IMR-90 (cell line): ENCODE data around the gene NR1I3. TPM values are rescaled to one million over a fixed set of nuclear protein-coding genes. Genes with fewer than 3 reads are reported as not detected.

ENCODE experiments used
- ATAC-seq: fragments of 200-7000 bp; cut with Tn5 transposase; 2 replicates; pipeline ENCODE4 v1.9.1; 2020; ENCODE audit warnings: low read depth, mild to moderate bottlenecking, moderate library complexity
- BruUV-seq: library from RNA; stranded (reverse); fragments of 400-500 nt; replicated peaks from 2 replicates; lab custom pipeline; 2021; lab: Mats Ljungman, UMichigan
- CTCF ChIA-PET: fragments of 300-600 bp; formaldehyde crosslinking; extraction: SDS; loops from one replicate; lab custom pipeline; 2021; ENCODE audit warnings: antibody characterized with exemption; lab: Yijun Ruan, JAX
- POLR2A ChIA-PET: fragments of 300-600 bp; sonication (Branson Sonifier 250); formaldehyde crosslinking; loops from one replicate; lab custom pipeline; 2022; ENCODE audit warnings: antibody characterized with exemption; ENCODE audit not compliant: unreplicated experiment; lab: Charles Lee
- DNase-seq: peaks from one replicate; pipeline ENCODE4 v3.0.0; 2013
- H2AFZ ChIP-seq: replicated peaks from 2 replicates; pipeline ENCODE3; 2013; ENCODE audit warnings: low read length, mild to moderate bottlenecking; ENCODE audit not compliant: poor library complexity
- H2AK5ac ChIP-seq: 2 replicates; pipeline ENCODE4 v1.6.1; 2013; ENCODE audit warnings: low read depth, low read length, inconsistent platforms
- H2AK9ac ChIP-seq: replicated peaks from 2 replicates; pipeline ENCODE3; 2013; ENCODE audit warnings: mild to moderate bottlenecking, low read depth, low read length, moderate library complexity; ENCODE audit not compliant: poor library complexity
- H2BK120ac ChIP-seq: 2 replicates; pipeline ENCODE4 v1.6.1; 2013; ENCODE audit warnings: low read depth, low read length, inconsistent platforms
- H2BK15ac ChIP-seq: 3 replicates; pipeline ENCODE4 v1.6.1; 2013; ENCODE audit warnings: low read depth, low read length, inconsistent platforms
- H2BK20ac ChIP-seq: 2 replicates; pipeline ENCODE4 v1.6.1; 2013; ENCODE audit warnings: low read depth, mild to moderate bottlenecking, inconsistent platforms, low read length, moderate library complexity
- H2BK5ac ChIP-seq: 2 replicates; pipeline ENCODE4 v1.6.1; 2013; ENCODE audit warnings: mild to moderate bottlenecking, low read depth, low read length, inconsistent platforms; ENCODE audit not compliant: poor library complexity, severe bottlenecking
- H3K14ac ChIP-seq: replicated peaks from 2 replicates; pipeline ENCODE4 v1.6.1; 2013; ENCODE audit warnings: low read depth, low read length, inconsistent platforms
- H3K18ac ChIP-seq: 2 replicates; pipeline ENCODE4 v1.6.1; 2013; ENCODE audit warnings: low read depth, low read length, control low read depth
- H3K23ac ChIP-seq: 2 replicates; pipeline ENCODE4 v1.6.1; 2013; ENCODE audit warnings: low read depth, low read length, inconsistent platforms
- H3K27ac ChIP-seq: 2 replicates; pipeline ENCODE4 v1.5.1; 2013; ENCODE audit warnings: mild to moderate bottlenecking, control low read depth, low read length; ENCODE audit not compliant: insufficient read depth
- H3K27me3 ChIP-seq: 2 replicates; pipeline ENCODE4 v1.6.1; 2013; ENCODE audit warnings: low read length; ENCODE audit not compliant: control insufficient read depth, insufficient read depth
- H3K36me3 ChIP-seq: 2 replicates; pipeline ENCODE4 v1.6.1; 2013; ENCODE audit warnings: low read length, mixed read lengths; ENCODE audit not compliant: control insufficient read depth, insufficient read depth
- H3K4ac ChIP-seq: 2 replicates; pipeline ENCODE4 v1.6.1; 2013; ENCODE audit warnings: low read depth, low read length, inconsistent platforms
- H3K4me1 ChIP-seq: 2 replicates; pipeline ENCODE4 v1.6.1; 2013; ENCODE audit warnings: low read length, mixed read lengths; ENCODE audit not compliant: control insufficient read depth, insufficient read depth
- H3K4me2 ChIP-seq: 2 replicates; pipeline ENCODE4 v1.6.1; 2013; ENCODE audit warnings: low read depth, mild to moderate bottlenecking, control low read depth, low read length, moderate library complexity
- H3K4me3 ChIP-seq: 2 replicates; pipeline ENCODE4 v1.5.1; 2013; ENCODE audit warnings: low read depth, mild to moderate bottlenecking, control low read depth, low read length, moderate library complexity; ENCODE audit not compliant: insufficient read depth
- H3K56ac ChIP-seq: 2 replicates; pipeline ENCODE4 v1.6.1; 2013; ENCODE audit warnings: low read length, inconsistent platforms; ENCODE audit not compliant: insufficient read depth; ENCODE audit errors: extremely low read depth
- H3K79me1 ChIP-seq, 2 experiments: 2 replicates each; pipeline ENCODE4 v1.6.1; 2013; ENCODE audit warnings: low read length in 2 of 2, inconsistent platforms in 1 of 2, low read depth in 1 of 2
- H3K9ac ChIP-seq: 2 replicates; pipeline ENCODE4 v1.6.1; 2013; ENCODE audit warnings: low read depth, low read length, control low read depth
- H3K9me1 ChIP-seq: 2 replicates; pipeline ENCODE4 v1.6.1; 2013; ENCODE audit warnings: low read length, inconsistent platforms; ENCODE audit not compliant: insufficient read depth
- H3K9me3 ChIP-seq: 2 replicates; pipeline ENCODE4 v1.6.1; 2013; ENCODE audit warnings: low read length; ENCODE audit not compliant: control insufficient read depth, insufficient read depth
- H4K20me1 ChIP-seq: 2 replicates; pipeline ENCODE4 v1.6.1; 2013; ENCODE audit warnings: low read length, inconsistent platforms; ENCODE audit not compliant: insufficient read depth
- H4K5ac ChIP-seq: 2 replicates; pipeline ENCODE4 v1.6.1; 2013; ENCODE audit warnings: mild to moderate bottlenecking, low read depth, low read length, control low read depth
- H4K8ac ChIP-seq, 2 experiments: 2 replicates each; pipeline ENCODE4 v1.6.1; 2013; ENCODE audit warnings: low read depth in 2 of 2, low read length in 2 of 2, control low read depth in 1 of 2, inconsistent platforms in 1 of 2
- H4K91ac ChIP-seq: 2 replicates; pipeline ENCODE4 v1.6.1; 2013; ENCODE audit warnings: low read depth, low read length, inconsistent platforms; ENCODE audit not compliant: insufficient read depth
- BHLHE40 ChIP-seq: fragments of 150-350 bp; IDR thresholded peaks from 2 replicates; pipeline ENCODE4 v1.6.1; 2016; ENCODE audit warnings: mild to moderate bottlenecking, low read depth, low read length
- CEBPB ChIP-seq: IDR thresholded peaks from 2 replicates; pipeline ENCODE4 v1.6.1; 2012; ENCODE audit warnings: low read depth, low read length, improper control_type of control experiment
- CHD1 ChIP-seq: IDR thresholded peaks from 2 replicates; pipeline ENCODE4 v1.6.1; 2012; ENCODE audit warnings: low read depth, low read length, improper control_type of control experiment
- FOS ChIP-seq: fragments of 150-350 bp; IDR thresholded peaks from 2 replicates; pipeline ENCODE4 v1.6.1; 2016; ENCODE audit warnings: low read depth, low read length
- MAFK ChIP-seq: IDR thresholded peaks from 2 replicates; pipeline ENCODE4 v1.6.1; 2012; ENCODE audit warnings: low read depth, low read length, improper control_type of control experiment
- MAZ ChIP-seq: IDR thresholded peaks from 2 replicates; pipeline ENCODE4 v1.6.1; 2012; ENCODE audit warnings: low read depth, mild to moderate bottlenecking, low read length, improper control_type of control experiment, moderate library complexity, borderline replicate concordance
- MXI1 ChIP-seq: IDR thresholded peaks from 2 replicates; pipeline ENCODE4 v1.6.1; 2012; ENCODE audit warnings: low read depth, mild to moderate bottlenecking, low read length, moderate library complexity, borderline replicate concordance
- NFE2L2 ChIP-seq: fragments of 150-350 bp; IDR thresholded peaks from 2 replicates; pipeline ENCODE4 v1.6.1; 2016; ENCODE audit warnings: low read depth, mild to moderate bottlenecking, low read length
- POLR2A ChIP-seq: IDR thresholded peaks from 2 replicates; pipeline ENCODE4 v1.6.1; 2012; ENCODE audit warnings: mild to moderate bottlenecking, low read depth, low read length
- RAD21 ChIP-seq: IDR thresholded peaks from 2 replicates; pipeline ENCODE4 v1.6.1; 2012; ENCODE audit warnings: low read length, improper control_type of control experiment
- RCOR1 ChIP-seq: IDR thresholded peaks from 2 replicates; pipeline ENCODE4 v1.6.1; 2012; ENCODE audit warnings: mild to moderate bottlenecking, low read length, improper control_type of control experiment; ENCODE audit not compliant: insufficient replicate concordance
- RFX5 ChIP-seq: IDR thresholded peaks from 2 replicates; pipeline ENCODE4 v1.8.0; 2012; ENCODE audit warnings: low read depth, mild to moderate bottlenecking, low read length, moderate library complexity
- SMC3 ChIP-seq: fragments of 150-350 bp; IDR thresholded peaks from 2 replicates; pipeline ENCODE4 v1.6.1; 2016; ENCODE audit warnings: low read depth, mild to moderate bottlenecking, antibody characterized with exemption, low read length, moderate library complexity
- WGBS, 2 experiments: methylation state at CpG; one replicate each; pipeline versions ENCODE4 v1.1.5 to v1.1.7; 2013; ENCODE audit warnings: missing lambda C conversion rate in 2 of 2; ENCODE audit not compliant: insufficient read length in 1 of 2; ENCODE audit errors: extremely low coverage in 2 of 2; 5-methylcytosine and 5-hydroxymethylcytosine counted together
- dilution Hi-C: fragments of 300-500 bp; cut with HindIII; formaldehyde crosslinking; loops from one replicate; pipeline ENCODE4 v1.14.3; 2018; ENCODE audit warnings: low sequenced_read_pairs; ENCODE audit not compliant: unreplicated experiment
- in situ Hi-C: fragments of 300-500 bp; cut with MboI; formaldehyde crosslinking; loops from 3 replicates; pipeline ENCODE4 v1.14.3; 2019; ENCODE audit warnings: low sequenced_read_pairs, inconsistent platforms, mixed read lengths
- intact Hi-C: fragments of 100-400 bp; cut with micrococcal nuclease; formaldehyde crosslinking; loops from 2 replicates; pipeline ENCODE4 v1.10.0; 2022
- polyA plus RNA-seq, 3 experiments: library from polyadenylated mRNA; depleted of rRNA; stranded (reverse); fragments of >200 nt; gene quantifications; 2 replicates each; pipeline ENCODE4 v1.2.3, GENCODE V29; 2012; ENCODE audit warnings: low replicate concordance in 1 of 3
- total RNA-seq: library from RNA; depleted of rRNA; stranded (reverse); fragments of >200 nt; gene quantifications from 2 replicates; pipeline ENCODE4 v1.2.3, GENCODE V29; 2012
- TF ChIP-seq, protein P1 (sequence below): fragments of 150-350 bp; IDR thresholded peaks from 2 replicates; pipeline ENCODE4 v1.6.1; 2017; ENCODE audit warnings: mild to moderate bottlenecking, antibody characterized with exemption, low read length, low read depth
- TF ChIP-seq, protein P2 (sequence below): fragments of 150-350 bp; IDR thresholded peaks from 2 replicates; pipeline ENCODE4 v1.6.1; 2016; ENCODE audit warnings: low read depth, mild to moderate bottlenecking, low read length, moderate library complexity, borderline replicate concordance
- TF ChIP-seq, protein P3 (sequence below): conservative IDR thresholded peaks from 2 replicates; pipeline ENCODE4 v1.5.1; 2012; ENCODE audit warnings: mild to moderate bottlenecking, low read depth, low read length, improper control_type of control experiment

The NR1I3 gene
- total and polyA plus RNA-seq, 2 of the 4 experiments (the other 2 are of a cell fraction): not detected

DNA sequence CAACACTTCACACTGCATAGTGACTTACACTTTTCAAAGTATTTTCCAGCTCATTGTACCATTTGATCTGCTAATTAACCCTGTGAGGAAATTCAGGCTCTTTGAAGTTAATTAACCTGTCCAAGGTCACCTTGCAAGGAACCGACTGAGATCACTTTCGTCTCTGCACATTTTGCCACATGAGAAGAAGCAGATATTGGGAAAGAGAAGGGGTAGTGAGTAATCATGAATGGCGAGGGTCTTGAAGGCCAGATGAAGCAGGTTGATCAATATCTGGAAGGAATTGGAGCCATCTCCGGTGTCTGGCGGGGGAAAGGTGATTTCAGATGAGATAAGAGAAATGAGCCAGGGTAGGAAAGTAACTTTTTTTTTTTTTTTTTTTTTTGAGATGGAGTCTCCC is 18.0 kb downstream of the NR1I3 start:
- Histone ChIP-seq H2AK5ac (no peak overlapping the region), H2BK120ac (no peak overlapping the region), H2AK9ac (no peak overlapping the region), H3K18ac (no peak overlapping the region), H3K36me3 (peaks cover 4% of the 10 kb centered on the region; the same call in 1 of the 2 replicates), H3K9ac (no peak overlapping the region), H3K4me1 (peaks cover 11% of the 10 kb centered on the region), H4K91ac (no peak overlapping the region), H3K79me1 (no peaks in the 10 kb centered on the region), H3K9me3 (no peaks in the 10 kb centered on the region), H3K4me3 (no peak overlapping the region), H2BK20ac (no peak overlapping the region), H4K8ac (no peak overlapping the region), H2AFZ (no peak overlapping the region), H3K4me2 (no peak overlapping the region), H2BK5ac (no peak overlapping the region), H3K23ac (no peak overlapping the region), H3K9me1 (peaks cover 14% of the 10 kb centered on the region), H3K14ac (no peak overlapping the region), H3K27ac (no peak overlapping the region), H3K4ac (no peak overlapping the region), H3K27me3 (no peaks in the 10 kb centered on the region; the same call in 1 of the 2 replicates), H3K56ac (no peak overlapping the region), H4K20me1 (no peaks in the 10 kb centered on the region), H4K5ac (no peak overlapping the region), H2BK15ac (no peak overlapping the region)
- dilution Hi-C loops (no loop called here), in situ Hi-C loops (no loop called here), intact Hi-C loops (no loop called here)
- POLR2A ChIA-PET: no interaction called here
- WGBS, 2 experiments: 83% methylated on average over 3 of the region's 5 CpGs; no CpG with 5 or more reads in 1 of the 2 experiments
- CTCF ChIA-PET: no interaction called here
- no peak for ATAC-seq
- no peak for TF ChIP-seq MAFK
- no peak for TF ChIP-seq RAD21
- no peak for TF ChIP-seq MXI1
- no peak for TF ChIP-seq NFE2L2
- no peak for TF ChIP-seq RCOR1
- no peak for TF ChIP-seq CEBPB
- no peak for TF ChIP-seq FOS
- TF ChIP-seq RFX5: no peak
- TF ChIP-seq MAZ: no peak
- TF ChIP-seq, protein P1, sequence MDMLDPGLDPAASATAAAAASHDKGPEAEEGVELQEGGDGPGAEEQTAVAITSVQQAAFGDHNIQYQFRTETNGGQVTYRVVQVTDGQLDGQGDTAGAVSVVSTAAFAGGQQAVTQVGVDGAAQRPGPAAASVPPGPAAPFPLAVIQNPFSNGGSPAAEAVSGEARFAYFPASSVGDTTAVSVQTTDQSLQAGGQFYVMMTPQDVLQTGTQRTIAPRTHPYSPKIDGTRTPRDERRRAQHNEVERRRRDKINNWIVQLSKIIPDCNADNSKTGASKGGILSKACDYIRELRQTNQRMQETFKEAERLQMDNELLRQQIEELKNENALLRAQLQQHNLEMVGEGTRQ: no peak
- no peak for TF ChIP-seq POLR2A
- no peak for TF ChIP-seq BHLHE40
- TF ChIP-seq, protein P2, sequence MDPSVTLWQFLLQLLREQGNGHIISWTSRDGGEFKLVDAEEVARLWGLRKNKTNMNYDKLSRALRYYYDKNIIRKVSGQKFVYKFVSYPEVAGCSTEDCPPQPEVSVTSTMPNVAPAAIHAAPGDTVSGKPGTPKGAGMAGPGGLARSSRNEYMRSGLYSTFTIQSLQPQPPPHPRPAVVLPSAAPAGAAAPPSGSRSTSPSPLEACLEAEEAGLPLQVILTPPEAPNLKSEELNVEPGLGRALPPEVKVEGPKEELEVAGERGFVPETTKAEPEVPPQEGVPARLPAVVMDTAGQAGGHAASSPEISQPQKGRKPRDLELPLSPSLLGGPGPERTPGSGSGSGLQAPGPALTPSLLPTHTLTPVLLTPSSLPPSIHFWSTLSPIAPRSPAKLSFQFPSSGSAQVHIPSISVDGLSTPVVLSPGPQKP: no peak
- TF ChIP-seq, protein P3, sequence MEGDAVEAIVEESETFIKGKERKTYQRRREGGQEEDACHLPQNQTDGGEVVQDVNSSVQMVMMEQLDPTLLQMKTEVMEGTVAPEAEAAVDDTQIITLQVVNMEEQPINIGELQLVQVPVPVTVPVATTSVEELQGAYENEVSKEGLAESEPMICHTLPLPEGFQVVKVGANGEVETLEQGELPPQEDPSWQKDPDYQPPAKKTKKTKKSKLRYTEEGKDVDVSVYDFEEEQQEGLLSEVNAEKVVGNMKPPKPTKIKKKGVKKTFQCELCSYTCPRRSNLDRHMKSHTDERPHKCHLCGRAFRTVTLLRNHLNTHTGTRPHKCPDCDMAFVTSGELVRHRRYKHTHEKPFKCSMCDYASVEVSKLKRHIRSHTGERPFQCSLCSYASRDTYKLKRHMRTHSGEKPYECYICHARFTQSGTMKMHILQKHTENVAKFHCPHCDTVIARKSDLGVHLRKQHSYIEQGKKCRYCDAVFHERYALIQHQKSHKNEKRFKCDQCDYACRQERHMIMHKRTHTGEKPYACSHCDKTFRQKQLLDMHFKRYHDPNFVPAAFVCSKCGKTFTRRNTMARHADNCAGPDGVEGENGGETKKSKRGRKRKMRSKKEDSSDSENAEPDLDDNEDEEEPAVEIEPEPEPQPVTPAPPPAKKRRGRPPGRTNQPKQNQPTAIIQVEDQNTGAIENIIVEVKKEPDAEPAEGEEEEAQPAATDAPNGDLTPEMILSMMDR: no peak
- no peak for TF ChIP-seq SMC3
- no peak for TF ChIP-seq CHD1
- no TSS peak for BruUV-seq
- DNase-seq: no peak
